Lower lobe of right lung (tissue), 2 donors: ENCODE data around the gene SHLD2. TPM values are rescaled to one million over a fixed set of nuclear protein-coding genes. Genes with fewer than 3 reads are reported as not detected.
"Not testable (repeated sequence)": the region's sequence is repeated elsewhere in the genome, so short reads cannot be mapped to it uniquely, and the experiment has no call there.

Experiments
- ATAC-seq, 2 donors: fragments of 200-7000 bp; cut with Tn5 transposase; one replicate each; pipeline ENCODE4 v1.9.1; 2020 to 2022; ENCODE audit warnings: mild to moderate bottlenecking in 2 of 2, moderate library complexity in 2 of 2
- DNase-seq: peaks from one replicate; pipeline ENCODE4 v3.0.0-alpha.2; 2020
- H3K27ac ChIP-seq: fragments of 200-600 bp; one replicate; pipeline ENCODE4 v1.8.0; 2022
- H3K27me3 ChIP-seq: fragments of 200-600 bp; one replicate; pipeline ENCODE4 v1.8.0; 2022; ENCODE audit warnings: low read depth
- H3K36me3 ChIP-seq: fragments of 200-600 bp; one replicate; pipeline ENCODE4 v1.8.0; 2022; ENCODE audit warnings: mild to moderate bottlenecking
- H3K4me1 ChIP-seq: fragments of 200-600 bp; one replicate; pipeline ENCODE4 v1.8.0; 2022
- H3K4me3 ChIP-seq: fragments of 200-600 bp; one replicate; pipeline ENCODE4 v1.8.0; 2022; ENCODE audit warnings: mild to moderate bottlenecking
- H3K9me3 ChIP-seq: fragments of 200-600 bp; one replicate; pipeline ENCODE4 v1.8.0; 2022
- intact Hi-C: fragments of 100-400 bp; cut with DNase I; formaldehyde crosslinking; loops from one replicate; pipeline ENCODE4 v1.11.0; 2022
- total RNA-seq: library from RNA; stranded (reverse); fragmentation: NEBNext Ultra II Directional; extraction: Animal tissue kit (Norgen Biotek cat#: 25700); gene quantifications from one replicate; pipeline ENCODE4 v1.2.1, GENCODE V29; 2021
- donor health status: DM: no; HTN: yes; CAD: no; lungs with severe emphysema.

SHLD2 gene
- total RNA-seq, 1 donor from 2014 or later: 23.2 TPM

DNA sequence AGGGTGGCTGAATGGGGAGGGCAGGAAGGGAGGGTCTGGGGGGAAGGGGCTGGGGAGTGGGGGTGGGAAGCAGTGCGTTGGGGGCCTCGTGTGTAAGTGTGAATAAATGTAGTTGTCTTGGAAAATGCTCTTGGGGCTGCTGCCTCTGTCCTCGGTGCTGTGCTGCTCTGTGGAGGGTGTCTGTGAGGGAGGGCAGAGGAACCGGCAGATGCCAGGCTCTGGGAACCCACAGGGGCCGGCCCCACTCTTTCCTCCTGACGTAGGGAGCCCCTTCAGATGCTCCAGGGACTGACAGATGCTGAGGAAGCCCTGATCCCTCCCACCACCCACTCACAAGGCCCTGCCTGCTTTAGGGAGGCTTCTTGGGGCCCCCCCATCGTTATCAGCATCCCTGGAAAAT lies 139.8 kb downstream of the SHLD2 start:
- H3K27me3 ChIP-seq, H3K36me3 ChIP-seq, H3K4me1 ChIP-seq, H3K9me3 ChIP-seq, H3K4me3 ChIP-seq, H3K27ac ChIP-seq, intact Hi-C loops, DNase-seq, ATAC-seq: not testable (repeated sequence)

DNA sequence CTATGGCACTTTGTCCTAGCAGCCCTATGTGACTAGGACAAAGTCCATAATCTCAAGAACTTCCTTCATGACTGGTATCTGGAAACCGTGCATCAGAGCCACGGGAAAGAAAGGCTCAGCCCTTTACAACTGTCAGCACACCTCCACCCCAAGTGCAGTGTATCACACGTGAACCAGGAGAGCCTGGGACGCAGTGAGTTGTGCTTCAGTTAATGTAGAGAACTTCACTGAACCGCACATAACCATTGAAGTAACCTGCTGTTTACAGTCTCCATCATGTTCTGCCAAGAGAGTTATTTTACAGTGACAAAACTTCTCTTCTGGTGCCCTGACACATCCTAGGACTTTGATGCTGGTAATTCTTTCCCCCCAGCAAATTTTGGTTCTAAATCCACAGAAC lies 142.2 kb downstream of the SHLD2 start:
- intact Hi-C loops: not testable (repeated sequence)

DNA sequence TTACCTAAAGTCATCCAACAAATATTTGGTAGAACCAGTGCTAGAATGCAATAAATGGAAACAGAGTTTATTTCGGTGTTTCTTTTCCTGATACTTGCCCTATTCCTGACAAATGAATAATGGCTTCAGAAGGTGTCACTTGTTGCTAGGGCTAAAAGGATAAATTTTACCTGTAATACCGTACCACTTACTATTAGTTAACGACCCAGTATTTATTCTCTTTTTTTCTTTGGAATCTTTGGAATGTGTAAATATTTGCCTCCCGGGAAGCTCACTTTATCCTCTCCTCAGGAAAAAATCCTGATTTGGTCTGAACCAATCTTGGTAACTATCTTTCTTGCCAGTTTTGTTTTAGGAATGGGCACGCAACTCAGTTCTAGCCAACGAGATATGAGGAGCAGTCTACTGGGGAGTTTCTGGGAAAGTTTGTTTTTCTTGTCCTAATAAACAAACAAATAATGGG lies 144.4 kb downstream of the SHLD2 start:
- intact Hi-C loops, H3K36me3 ChIP-seq, H3K27me3 ChIP-seq, DNase-seq, H3K27ac ChIP-seq, H3K4me3 ChIP-seq, H3K4me1 ChIP-seq, H3K9me3 ChIP-seq: not testable (repeated sequence)
- ATAC-seq: peak in 1 of 2 donors; percentile 64

More for the DNA sequence above, 142.2 kb downstream of the SHLD2 start:
- H3K4me1 ChIP-seq, H3K4me3 ChIP-seq, H3K9me3 ChIP-seq, H3K27me3 ChIP-seq, DNase-seq, H3K36me3 ChIP-seq, H3K27ac ChIP-seq, ATAC-seq: not testable (repeated sequence)

Other genes starting within 250 kb of the SHLD2 start
- gene MMRN2, start 137.6 kb upstream of the SHLD2 start, total RNA-seq: 53.1 TPM
- gene SNCG, start 136.6 kb upstream of the SHLD2 start, total RNA-seq: 25.0 TPM
- 158 TPM for gene ADIRF, start 126.7 kb upstream of the SHLD2 start, total RNA-seq
- gene FAM25A, start 74.9 kb upstream of the SHLD2 start, total RNA-seq: not detected
- 125 TPM for gene GLUD1, start 363 bp upstream of the SHLD2 start, total RNA-seq
- 2.3 TPM for gene NUTM2A, start 130.2 kb downstream of the SHLD2 start, total RNA-seq